ENCODE measurements around the gene PTPRD.

DNA sequence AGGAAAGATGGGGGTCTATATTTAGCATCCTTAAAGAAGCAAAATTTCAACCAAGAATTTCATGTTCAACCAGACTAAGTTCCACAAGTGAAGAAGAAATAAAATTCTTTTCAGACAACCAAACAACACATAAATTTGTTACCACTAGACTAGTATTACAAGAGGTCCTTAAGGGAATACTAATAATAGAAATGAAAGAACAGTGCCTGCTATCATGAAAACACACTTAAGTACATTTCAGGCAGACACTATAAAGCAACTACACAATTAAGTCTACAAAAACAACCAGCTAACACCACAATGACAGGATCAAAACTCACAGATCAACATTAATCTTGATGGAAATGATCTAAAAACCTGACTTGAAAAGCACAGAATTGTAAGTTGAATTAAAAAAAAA, 477.2 kb downstream of the PTPRD start:
- TF ChIP-seq JUN (CRISPR knock-in tag; IDR thresholded peaks at IDR 0.05) (no peak), ESRRA (CRISPR knock-in tag; IDR thresholded peaks at IDR 0.05; ENCODE audit: borderline replicate concordance) (no peak)
- TF ChIP-seq, protein P1, sequence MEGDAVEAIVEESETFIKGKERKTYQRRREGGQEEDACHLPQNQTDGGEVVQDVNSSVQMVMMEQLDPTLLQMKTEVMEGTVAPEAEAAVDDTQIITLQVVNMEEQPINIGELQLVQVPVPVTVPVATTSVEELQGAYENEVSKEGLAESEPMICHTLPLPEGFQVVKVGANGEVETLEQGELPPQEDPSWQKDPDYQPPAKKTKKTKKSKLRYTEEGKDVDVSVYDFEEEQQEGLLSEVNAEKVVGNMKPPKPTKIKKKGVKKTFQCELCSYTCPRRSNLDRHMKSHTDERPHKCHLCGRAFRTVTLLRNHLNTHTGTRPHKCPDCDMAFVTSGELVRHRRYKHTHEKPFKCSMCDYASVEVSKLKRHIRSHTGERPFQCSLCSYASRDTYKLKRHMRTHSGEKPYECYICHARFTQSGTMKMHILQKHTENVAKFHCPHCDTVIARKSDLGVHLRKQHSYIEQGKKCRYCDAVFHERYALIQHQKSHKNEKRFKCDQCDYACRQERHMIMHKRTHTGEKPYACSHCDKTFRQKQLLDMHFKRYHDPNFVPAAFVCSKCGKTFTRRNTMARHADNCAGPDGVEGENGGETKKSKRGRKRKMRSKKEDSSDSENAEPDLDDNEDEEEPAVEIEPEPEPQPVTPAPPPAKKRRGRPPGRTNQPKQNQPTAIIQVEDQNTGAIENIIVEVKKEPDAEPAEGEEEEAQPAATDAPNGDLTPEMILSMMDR (IDR thresholded peaks at IDR 0.05) = no peak
- TF ChIP-seq, protein P2, sequence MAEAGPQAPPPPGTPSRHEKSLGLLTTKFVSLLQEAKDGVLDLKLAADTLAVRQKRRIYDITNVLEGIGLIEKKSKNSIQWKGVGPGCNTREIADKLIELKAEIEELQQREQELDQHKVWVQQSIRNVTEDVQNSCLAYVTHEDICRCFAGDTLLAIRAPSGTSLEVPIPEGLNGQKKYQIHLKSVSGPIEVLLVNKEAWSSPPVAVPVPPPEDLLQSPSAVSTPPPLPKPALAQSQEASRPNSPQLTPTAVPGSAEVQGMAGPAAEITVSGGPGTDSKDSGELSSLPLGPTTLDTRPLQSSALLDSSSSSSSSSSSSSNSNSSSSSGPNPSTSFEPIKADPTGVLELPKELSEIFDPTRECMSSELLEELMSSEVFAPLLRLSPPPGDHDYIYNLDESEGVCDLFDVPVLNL (CRISPR knock-in tag; IDR thresholded peaks at IDR 0.05; ENCODE audit: borderline replicate concordance, low read depth) = no peak
